ENCODE data around the gene CCR2.

Gene CCR2

DNA sequence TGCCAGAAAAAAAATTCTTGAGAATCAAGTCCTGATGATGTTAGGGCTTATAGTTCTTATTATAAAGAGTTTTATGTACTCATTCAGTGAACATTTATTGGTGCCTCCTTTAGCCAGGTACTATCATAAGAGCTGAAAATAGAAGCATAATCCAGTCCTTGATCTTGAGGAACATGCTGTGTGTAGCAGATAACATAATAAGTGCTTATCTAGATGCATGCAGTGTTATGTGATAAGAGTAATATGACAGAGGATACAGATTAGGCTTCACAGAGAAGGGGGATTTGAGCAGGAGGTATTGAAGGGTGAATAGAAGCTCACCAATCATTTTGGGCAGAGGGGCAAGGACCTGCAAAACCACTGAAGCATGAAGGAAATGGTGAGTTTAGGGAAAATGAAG is 1.1 kb downstream of the CCR2 start:
- DNase-seq, result no peak

DNA sequence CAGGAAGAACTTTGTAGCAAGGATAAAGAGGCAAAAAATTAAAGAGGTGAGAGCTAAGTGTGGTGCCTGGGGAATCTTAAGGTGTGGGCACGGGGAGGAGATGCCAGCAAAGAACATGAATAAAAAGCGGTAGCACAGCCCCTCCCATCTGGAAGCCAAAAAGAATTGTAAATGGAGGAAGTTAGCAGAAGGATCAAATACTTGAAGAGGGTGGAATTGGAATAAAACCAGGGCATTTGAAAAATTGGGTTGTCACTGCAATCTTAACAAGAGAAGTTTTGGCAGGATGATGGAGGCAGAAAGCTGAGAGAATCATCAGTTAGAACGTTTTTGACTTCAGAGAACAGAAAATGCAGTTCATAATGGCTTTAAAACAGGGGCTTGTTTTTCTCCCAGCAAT is 2.4 kb downstream of the CCR2 start:
- no peak for DNase-seq

DNA sequence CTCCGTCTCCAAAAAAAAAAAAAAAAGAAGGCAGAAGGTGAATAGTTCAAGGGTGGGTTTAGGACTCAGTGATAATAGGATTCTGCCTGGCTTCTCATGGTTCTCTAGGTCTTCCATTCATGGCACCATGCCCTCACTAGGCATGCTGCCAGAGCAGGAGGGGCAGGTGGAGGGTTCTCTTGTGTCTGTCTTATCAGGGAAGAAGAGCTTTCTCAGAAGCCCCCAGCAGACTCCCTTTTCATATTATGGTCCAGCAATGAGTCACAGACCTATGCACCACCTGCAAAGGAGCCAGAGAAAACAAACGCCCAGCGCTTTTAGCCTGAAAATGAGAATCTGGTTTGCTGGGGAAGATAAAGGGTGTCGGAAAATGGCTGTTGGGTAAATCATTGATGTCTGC is 3.0 kb downstream of the CCR2 start:
- DNase-seq, result no peak

DNA sequence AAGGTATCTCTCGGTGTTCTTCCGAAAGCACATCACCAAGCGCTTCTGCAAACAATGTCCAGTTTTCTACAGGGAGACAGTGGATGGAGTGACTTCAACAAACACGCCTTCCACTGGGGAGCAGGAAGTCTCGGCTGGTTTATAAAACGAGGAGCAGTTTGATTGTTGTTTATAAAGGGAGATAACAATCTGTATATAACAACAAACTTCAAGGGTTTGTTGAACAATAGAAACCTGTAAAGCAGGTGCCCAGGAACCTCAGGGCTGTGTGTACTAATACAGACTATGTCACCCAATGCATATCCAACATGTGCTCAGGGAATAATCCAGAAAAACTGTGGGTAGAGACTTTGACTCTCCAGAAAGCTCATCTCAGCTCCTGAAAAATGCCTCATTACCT is 4.6 kb downstream of the CCR2 start:
- no peak for DNase-seq

DNA sequence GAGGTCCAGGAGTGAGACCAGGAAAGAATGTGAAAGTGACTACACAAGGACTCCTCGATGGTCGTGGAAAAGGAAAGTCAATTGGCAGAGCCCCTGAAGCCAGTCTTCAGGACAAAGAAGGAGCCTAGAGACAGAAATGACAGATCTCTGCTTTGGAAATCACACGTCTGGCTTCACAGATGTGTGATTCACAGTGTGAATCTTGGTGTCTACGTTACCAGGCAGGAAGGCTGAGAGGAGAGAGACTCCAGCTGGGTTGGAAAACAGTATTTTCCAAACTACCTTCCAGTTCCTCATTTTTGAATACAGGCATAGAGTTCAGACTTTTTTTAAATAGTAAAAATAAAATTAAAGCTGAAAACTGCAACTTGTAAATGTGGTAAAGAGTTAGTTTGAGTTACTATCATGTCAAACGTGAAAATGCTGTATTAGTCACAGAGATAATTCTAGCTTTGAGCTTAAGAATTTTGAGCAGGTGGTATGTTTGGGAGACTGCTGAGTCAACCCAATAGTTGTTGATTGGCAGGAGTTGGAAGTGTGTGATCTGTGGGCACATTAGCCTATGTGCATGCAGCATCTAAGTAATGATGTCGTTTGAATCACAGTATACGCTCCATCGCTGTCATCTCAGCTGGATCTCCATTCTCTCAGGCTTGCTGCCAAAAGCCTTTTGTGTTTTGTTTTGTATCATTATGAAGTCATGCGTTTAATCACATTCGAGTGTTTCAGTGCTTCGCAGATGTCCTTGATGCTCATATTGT is 6.0 kb downstream of the CCR2 start:
- DNase-seq, result no peak

DNA sequence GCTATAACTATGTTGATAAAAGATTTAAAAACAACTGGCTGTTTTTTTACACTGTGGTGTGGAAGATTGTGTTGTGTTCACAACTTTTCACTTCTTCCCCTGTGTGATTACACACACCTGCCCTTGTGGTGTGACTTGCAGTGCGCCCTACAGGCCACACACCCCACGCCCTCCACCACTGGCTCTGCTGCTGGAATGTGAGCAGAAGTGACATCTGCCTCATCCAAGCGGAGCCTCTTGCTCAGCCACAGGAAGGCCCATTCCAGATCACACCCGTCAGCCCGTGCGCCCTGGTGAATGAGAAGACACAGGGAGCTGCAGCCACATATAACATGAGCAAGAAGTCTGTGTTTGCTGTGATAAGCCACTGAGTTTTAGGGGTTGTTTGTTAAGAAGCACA is 7.0 kb downstream of the CCR2 start:
- no peak for DNase-seq

DNA sequence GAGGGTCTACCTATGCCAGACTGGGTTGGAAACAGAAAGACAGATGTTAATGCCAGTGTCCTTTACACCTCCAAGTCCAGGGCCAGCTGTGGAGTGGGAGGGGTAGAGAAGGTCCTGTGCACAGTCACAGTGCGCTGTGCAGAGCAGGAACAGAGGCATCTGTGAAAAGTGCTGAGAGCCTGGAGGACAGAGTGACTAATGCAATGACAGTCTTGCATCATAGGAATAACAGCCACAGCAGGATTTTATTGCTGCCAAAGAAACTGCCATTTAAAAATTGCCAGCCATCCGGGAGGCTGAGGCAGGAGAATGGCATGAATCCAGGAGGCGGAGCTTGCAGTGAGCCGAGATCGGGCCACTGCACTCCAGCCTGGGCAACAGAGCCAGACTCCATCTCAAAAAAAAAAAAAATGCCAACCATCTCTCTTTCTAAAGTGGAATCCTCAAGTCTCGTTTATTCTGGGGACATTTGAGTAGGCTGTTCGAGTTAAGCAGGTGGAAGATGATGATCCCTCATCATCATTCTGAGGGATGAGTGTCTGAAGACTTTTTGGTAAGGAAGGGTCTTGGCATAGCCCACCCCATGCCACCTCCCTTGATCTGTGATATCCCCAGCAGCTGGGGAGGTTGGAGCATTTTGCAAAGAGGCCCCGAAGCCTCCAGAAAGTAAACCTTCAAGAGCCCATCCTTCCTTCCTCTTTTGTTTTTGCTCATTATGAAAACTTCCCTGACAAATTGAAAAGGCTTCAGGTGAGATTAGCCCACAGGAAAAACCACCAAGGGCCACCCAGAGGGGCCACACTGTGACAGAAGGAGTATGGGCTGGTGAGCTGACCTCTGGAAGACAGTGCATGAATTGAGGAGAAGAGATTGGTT is 7.7 kb downstream of the CCR2 start:
- DNase-seq, result peak in 1 of 2 donors; percentile 33

DNA sequence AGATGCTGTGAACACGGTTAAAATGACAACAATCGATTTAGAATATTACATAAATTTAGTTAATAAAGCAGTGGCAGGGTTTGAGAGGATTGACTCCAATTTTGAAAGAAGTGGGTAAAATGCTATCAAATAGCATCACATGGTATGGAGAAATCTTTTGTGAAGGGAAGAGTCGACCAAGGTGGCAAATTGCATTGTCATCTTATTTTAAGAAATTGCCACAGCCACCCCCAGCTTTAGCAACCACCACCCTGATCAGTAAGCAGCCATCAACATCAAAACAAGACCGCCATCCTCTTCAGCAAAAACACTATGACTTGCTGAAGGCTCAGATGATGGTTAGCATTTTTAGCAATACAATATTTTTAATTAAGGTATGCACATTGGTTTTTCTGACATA is 11.1 kb downstream of the CCR2 start:
- DNase-seq, result no peak

DNA sequence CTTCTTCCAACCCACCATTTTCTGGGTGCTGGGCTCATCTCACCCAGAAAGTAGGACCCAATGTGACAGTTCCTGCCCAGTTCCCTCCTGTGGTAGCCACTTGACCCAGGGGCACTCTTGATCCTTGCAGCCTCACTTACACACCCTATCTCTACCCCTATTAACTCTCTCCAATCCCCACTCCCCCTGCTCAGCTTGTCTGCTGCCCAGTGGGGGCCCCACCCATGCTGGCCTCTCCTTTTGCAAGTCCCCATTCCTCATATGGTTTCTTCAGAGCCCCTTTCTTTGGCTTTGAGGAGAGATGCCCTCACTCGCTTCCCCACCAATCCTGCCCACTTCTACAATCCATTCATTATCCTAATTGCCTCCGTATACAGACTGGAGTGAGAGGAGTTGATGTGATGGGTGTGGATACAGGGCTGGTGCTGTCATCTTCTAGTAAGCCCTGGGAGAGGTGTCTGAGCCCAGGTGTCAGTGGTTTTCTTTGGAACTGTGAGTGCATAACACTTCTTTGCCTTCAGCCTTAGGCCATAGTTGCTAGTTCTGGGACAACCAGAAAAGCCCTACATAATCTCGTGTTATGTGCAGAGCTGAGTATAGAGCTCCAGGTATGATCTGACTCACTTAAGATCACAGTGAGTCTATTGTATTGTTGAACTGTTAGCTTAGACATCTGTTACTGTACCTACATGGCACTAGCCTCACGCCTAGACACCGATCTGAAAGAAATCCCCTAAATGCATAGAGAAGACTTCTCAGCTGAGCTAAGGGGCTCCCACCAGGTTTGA is 12.0 kb downstream of the CCR2 start:
- DNase-seq, result no peak

DNA sequence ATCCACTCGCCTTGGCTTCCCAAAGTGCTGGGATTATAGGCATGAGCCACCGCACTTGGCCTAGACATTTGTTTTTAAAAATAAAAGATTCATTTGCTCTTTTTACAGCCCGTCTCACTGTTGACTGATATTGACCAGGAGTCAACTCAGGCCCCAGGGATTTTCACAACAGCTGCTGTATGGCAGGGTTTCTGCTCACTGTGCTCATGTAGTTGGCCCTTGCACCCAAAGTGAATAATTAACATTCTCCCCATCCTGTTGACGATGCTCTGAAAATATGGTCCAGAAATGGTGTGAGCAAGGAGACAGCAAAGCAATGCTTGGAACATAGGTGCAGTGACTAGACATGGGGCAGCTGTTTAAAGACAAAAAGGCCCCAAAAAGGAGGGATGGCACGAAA is 13.9 kb downstream of the CCR2 start:
- no peak for DNase-seq

DNA sequence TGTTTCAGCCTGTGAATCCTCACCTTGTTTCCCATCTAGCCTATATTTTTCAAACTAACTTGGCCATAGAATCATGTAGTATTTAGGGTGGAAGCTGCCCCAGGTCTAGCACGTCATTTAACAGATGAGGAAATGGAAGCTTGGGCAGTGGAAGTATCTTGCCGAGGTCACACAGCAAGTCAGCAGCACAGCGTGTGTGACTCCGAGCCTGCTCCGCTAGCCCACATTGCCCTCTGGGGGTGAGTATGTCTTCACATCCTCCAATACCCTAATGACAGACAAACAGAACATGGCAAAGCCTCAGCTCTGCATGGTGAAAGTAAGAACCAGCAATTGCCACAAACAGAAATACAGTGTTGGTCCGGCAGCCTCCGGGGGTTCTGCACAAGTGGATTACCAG is 14.7 kb downstream of the CCR2 start:
- peak; percentile 84 to 85 for DNase-seq

DNA sequence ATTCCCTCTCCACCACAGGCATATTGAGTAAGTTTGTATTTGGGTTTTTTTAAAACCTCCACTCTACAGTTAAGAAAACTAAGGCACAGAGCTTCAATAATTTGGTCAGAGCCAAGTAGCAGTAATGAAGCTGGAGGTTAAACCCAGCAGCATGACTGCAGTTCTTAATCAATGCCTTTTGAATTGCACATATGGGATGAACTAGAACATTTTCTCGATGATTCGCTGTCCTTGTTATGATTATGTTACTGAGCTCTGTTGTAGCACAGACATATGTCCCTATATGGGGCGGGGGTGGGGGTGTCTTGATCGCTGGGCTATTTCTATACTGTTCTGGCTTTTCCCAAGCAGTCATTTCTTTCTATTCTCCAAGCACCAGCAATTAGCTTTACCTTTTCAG is 15.2 kb downstream of the CCR2 start:
- DNase-seq, result no peak

DNA sequence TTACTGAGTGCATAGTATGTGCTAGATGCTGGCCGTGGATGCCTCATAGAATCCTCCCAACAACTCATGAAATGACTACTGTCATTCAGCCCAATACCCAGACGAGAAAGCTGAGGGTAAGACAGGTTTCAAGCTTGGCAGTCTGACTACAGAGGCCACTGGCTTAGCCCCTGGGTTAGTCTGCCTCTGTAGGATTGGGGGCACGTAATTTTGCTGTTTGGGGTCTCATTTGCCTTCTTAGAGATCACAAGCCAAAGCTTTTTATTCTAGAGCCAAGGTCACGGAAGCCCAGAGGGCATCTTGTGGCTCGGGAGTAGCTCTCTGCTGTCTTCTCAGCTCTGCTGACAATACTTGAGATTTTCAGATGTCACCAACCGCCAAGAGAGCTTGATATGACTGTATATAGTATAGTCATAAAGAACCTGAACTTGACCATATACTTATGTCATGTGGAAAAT is 15.8 kb downstream of the CCR2 start:
- DNase-seq, result no peak

DNA sequence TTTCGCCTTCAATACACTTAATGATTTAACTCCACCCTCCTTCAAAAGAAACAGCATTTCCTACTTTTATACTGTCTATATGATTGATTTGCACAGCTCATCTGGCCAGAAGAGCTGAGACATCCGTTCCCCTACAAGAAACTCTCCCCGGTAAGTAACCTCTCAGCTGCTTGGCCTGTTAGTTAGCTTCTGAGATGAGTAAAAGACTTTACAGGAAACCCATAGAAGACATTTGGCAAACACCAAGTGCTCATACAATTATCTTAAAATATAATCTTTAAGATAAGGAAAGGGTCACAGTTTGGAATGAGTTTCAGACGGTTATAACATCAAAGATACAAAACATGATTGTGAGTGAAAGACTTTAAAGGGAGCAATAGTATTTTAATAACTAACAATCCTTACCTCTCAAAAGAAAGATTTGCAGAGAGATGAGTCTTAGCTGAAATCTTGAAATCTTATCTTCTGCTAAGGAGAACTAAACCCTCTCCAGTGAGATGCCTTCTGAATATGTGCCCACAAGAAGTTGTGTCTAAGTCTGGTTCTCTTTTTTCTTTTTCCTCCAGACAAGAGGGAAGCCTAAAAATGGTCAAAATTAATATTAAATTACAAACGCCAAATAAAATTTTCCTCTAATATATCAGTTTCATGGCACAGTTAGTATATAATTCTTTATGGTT is 17.1 kb downstream of the CCR2 start, which contains the start of gene CCR5:
Gene CCR5, plus strand, starts transcription at position 108 of the 680 bp plus-strand sequence. CDS start 1,957 bp downstream, outside the sequence.
- peak; percentile 30 to 70 for DNase-seq

DNA sequence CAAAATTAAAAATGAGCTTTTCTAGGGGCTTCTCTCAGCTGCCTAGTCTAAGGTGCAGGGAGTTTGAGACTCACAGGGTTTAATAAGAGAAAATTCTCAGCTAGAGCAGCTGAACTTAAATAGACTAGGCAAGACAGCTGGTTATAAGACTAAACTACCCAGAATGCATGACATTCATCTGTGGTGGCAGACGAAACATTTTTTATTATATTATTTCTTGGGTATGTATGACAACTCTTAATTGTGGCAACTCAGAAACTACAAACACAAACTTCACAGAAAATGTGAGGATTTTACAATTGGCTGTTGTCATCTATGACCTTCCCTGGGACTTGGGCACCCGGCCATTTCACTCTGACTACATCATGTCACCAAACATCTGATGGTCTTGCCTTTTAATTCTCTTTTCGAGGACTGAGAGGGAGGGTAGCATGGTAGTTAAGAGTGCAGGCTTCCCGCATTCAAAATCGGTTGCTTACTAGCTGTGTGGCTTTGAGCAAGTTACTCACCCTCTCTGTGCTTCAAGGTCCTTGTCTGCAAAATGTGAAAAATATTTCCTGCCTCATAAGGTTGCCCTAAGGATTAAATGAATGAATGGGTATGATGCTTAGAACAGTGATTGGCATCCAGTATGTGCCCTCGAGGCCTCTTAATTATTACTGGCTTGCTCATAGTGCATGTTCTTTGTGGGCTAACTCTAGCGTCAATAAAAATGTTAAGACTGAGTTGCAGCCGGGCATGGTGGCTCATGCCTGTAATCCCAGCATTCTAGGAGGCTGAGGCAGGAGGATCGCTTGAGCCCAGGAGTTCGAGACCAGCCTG is 17.8 kb downstream of the CCR2 start:
- no peak for DNase-seq

DNA sequence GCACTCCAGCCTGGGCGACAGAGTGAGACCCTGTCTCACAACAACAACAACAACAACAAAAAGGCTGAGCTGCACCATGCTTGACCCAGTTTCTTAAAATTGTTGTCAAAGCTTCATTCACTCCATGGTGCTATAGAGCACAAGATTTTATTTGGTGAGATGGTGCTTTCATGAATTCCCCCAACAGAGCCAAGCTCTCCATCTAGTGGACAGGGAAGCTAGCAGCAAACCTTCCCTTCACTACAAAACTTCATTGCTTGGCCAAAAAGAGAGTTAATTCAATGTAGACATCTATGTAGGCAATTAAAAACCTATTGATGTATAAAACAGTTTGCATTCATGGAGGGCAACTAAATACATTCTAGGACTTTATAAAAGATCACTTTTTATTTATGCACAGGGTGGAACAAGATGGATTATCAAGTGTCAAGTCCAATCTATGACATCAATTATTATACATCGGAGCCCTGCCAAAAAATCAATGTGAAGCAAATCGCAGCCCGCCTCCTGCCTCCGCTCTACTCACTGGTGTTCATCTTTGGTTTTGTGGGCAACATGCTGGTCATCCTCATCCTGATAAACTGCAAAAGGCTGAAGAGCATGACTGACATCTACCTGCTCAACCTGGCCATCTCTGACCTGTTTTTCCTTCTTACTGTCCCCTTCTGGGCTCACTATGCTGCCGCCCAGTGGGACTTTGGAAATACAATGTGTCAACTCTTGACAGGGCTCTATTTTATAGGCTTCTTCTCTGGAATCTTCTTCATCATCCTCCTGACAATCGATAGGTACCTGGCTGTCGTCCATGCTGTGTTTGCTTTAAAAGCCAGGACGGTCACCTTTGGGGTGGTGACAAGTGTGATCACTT is 18.8 kb downstream of the CCR2 start:
- peak in 1 of 2 donors; percentile 63 for DNase-seq

DNA sequence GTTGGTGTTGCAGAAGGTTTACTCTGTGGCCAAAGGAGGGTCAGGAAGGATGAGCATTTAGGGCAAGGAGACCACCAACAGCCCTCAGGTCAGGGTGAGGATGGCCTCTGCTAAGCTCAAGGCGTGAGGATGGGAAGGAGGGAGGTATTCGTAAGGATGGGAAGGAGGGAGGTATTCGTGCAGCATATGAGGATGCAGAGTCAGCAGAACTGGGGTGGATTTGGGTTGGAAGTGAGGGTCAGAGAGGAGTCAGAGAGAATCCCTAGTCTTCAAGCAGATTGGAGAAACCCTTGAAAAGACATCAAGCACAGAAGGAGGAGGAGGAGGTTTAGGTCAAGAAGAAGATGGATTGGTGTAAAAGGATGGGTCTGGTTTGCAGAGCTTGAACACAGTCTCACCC is 20.8 kb downstream of the CCR2 start:
- DNase-seq, result no peak

DNA sequence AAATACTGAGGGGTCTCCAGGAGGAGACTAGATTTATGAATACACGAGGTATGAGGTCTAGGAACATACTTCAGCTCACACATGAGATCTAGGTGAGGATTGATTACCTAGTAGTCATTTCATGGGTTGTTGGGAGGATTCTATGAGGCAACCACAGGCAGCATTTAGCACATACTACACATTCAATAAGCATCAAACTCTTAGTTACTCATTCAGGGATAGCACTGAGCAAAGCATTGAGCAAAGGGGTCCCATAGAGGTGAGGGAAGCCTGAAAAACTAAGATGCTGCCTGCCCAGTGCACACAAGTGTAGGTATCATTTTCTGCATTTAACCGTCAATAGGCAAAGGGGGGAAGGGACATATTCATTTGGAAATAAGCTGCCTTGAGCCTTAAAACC is 21.3 kb downstream of the CCR2 start:
- no peak for DNase-seq

DNA sequence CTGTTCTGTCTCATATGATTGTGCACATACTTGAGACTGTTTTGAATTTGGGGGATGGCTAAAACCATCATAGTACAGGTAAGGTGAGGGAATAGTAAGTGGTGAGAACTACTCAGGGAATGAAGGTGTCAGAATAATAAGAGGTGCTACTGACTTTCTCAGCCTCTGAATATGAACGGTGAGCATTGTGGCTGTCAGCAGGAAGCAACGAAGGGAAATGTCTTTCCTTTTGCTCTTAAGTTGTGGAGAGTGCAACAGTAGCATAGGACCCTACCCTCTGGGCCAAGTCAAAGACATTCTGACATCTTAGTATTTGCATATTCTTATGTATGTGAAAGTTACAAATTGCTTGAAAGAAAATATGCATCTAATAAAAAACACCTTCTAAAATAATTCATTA is 21.9 kb downstream of the CCR2 start:
- DNase-seq, result no peak

DNA sequence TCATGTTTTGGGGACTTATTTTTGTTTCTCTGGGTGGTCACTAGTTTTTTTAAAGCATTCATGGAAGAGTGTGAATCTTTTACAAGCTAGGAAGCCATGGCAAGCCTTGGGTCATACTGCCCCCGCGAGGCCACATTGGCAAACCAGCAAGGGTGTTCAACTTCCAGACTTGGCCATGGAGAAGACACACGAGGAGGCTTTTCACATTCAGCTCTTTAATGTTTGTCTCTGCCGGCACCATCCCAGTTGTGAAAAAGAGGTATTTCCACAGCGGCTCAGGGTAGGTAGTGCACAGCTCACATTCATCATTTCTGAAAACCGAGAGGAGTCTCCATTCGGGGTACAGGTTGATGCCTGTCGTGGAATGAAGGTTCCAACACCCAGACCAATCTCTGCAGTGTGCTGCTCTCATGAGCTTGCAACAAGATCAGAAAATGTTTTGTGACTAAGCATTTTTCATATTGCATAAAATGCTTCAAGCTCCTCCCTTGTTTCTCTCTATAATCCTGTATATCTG is 24.6 kb downstream of the CCR2 start:
- DNase-seq, result peak; percentile 61 to 71
